ENCODE data around the gene EPHA4. TPM values are rescaled to one million over a fixed set of nuclear protein-coding genes. Genes with fewer than 3 reads are reported as not detected.
A peak's percentile ranks its signal among the peaks of the same experiment; 100 is the strongest.

Gene EPHA4
- polyA plus RNA-seq, 1 of the 3 experiments (the other 2 are of a cell fraction): 0.90 TPM

DNA sequence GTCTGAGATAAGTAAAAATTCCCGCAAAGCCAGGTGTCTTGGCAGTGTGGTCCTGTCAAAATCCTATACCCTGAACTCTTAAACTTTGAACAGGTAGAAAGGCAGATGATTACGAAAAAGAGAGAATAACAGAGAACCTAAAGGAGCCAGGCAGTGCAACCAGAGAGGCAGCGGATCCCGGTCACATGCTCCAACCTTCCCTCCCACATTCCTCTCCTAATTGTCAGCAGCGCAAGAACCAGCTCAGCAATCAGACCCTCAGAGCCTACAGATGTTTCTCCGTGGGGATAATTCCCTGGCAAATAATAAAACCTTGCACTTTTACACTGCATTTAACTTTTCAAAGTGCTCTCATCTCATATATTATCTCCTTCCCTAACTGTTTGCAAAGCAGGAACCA, 124.8 kb downstream of the EPHA4 start:
- POLR2A ChIA-PET: no interaction called here
- WGBS (ENCODE audit: low lambda C conversion rate): 39% methylated on average over 6 of the region's 6 CpGs

DNA sequence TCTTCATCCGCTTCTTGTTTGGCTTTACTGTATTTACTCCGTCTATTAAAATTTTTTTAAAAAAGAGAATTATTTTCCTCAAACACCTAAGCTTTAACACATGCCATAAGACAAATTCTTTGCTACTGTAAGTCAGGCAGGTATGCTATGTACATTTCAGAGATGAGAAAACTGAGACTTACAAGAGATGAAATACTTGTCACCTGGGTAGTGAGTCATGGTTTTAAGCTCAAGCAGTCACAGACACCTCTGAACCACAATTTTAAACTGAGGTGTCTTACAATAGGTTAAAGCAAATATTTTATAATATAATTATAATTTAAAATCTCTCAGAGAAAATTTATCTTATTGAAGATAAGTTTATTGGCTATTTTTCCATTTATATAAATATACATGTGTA, 126.0 kb downstream of the EPHA4 start:
- H3K9ac ChIP-seq: no peak overlapping the region
- no peaks in the 10 kb centered on the region for H3K9me2 ChIP-seq
- no peaks in the 10 kb centered on the region for H3K27me3 ChIP-seq (ENCODE audit: insufficient read depth)
- H3F3A ChIP-seq (replicated peaks; ENCODE audit: insufficient read depth): peaks cover 5% of the 10 kb centered on the region
- 56% methylated on average over 2 of the region's 2 CpGs for WGBS (ENCODE audit: low lambda C conversion rate)
- H3K4me3 ChIP-seq (ENCODE audit: low read depth in 2 of 2, low read length in 1 of 2): no peak overlapping the region
- no peaks in the 10 kb centered on the region for H3K79me2 ChIP-seq (ENCODE audit: insufficient read depth)
- no peaks in the 10 kb centered on the region for H3K4me1 ChIP-seq (ENCODE audit: control insufficient read depth in 1 of 2, insufficient read depth in 2 of 2, low read depth in 1 of 2, low read length in 1 of 2)
- no peak overlapping the region for H3K4me2 ChIP-seq
- CTCF ChIA-PET: no interaction called here
- H2AFZ ChIP-seq (ENCODE audit: low read depth): no peak overlapping the region
- POLR2A ChIA-PET: no interaction called here
- no peak overlapping the region for H3K27ac ChIP-seq (ENCODE audit: low read depth in 2 of 2, low read length in 1 of 2)
- H4K20me1 ChIP-seq (ENCODE audit: insufficient read depth): no peaks in the 10 kb centered on the region
- H3K36me3 ChIP-seq (replicated peaks in 1 of 2; ENCODE audit: control insufficient read depth in 1 of 2, insufficient read depth in 2 of 2, low read length in 1 of 2): no peaks in the 10 kb centered on the region
- H3K9me3 ChIP-seq: no peaks in the 10 kb centered on the region
- DNase-seq: no peak
- TF ChIP-seq TCF12 (IDR thresholded peaks at IDR 0.05): no peak
- no peak for TF ChIP-seq EP300 (IDR thresholded peaks at IDR 0.05; ENCODE audit: borderline replicate concordance in 1 of 2, low read depth in 1 of 2, low read length in 1 of 2)
- no peak for TF ChIP-seq ZBTB33 (IDR thresholded peaks at IDR 0.05; ENCODE audit: borderline replicate concordance, low read depth)
- TF ChIP-seq CTCF (IDR thresholded peaks at IDR 0.05): no peak
- TF ChIP-seq TAF1 (IDR thresholded peaks at IDR 0.05; ENCODE audit: borderline replicate concordance, low read depth, low read length): no peak
- TF ChIP-seq CHD2 (IDR thresholded peaks at IDR 0.05; ENCODE audit: low read length, partially characterized antibody): no peak
- no peak for TF ChIP-seq ELF1 (IDR thresholded peaks at IDR 0.05)
- TF ChIP-seq TEAD4 (IDR thresholded peaks at IDR 0.05; ENCODE audit: borderline replicate concordance, insufficient read depth): no peak
- TF ChIP-seq MXI1 (IDR thresholded peaks at IDR 0.05; ENCODE audit: low read depth, low read length): no peak
- no peak for TF ChIP-seq NRF1 (IDR thresholded peaks at IDR 0.05; ENCODE audit: low read depth, low read length)

More for the DNA sequence above, 124.8 kb downstream of the EPHA4 start:
- Histone ChIP-seq H3K4me3 (ENCODE audit: low read depth in 2 of 2, low read length in 1 of 2) (no peak overlapping the region), H3K27me3 (ENCODE audit: insufficient read depth) (no peaks in the 10 kb centered on the region), H3K4me1 (ENCODE audit: control insufficient read depth in 1 of 2, insufficient read depth in 2 of 2, low read depth in 1 of 2, low read length in 1 of 2) (no peaks in the 10 kb centered on the region), H3F3A (replicated peaks; ENCODE audit: insufficient read depth) (peaks cover 5% of the 10 kb centered on the region), H3K4me2 (no peak overlapping the region), H3K9me2 (no peaks in the 10 kb centered on the region), H3K9me3 (no peaks in the 10 kb centered on the region), H3K9ac (no peak overlapping the region), H3K27ac (ENCODE audit: low read depth in 2 of 2, low read length in 1 of 2) (no peak overlapping the region), H2AFZ (ENCODE audit: low read depth) (0 out of 2 replicates have a peak overlapping the region, but pooled peaks have one; percentile 8), H4K20me1 (ENCODE audit: insufficient read depth) (no peaks in the 10 kb centered on the region), H3K36me3 (replicated peaks in 1 of 2; ENCODE audit: control insufficient read depth in 1 of 2, insufficient read depth in 2 of 2, low read length in 1 of 2) (no peaks in the 10 kb centered on the region), H3K79me2 (ENCODE audit: insufficient read depth) (no peaks in the 10 kb centered on the region)
- TF ChIP-seq FOXJ3 (CRISPR knock-in tag; IDR thresholded peaks at IDR 0.05): no peak
- no peak for TF ChIP-seq EZH2phosphoT487 (IDR thresholded peaks at IDR 0.05; ENCODE audit: borderline replicate concordance, low read depth)
- TF ChIP-seq USF1 (IDR thresholded peaks at IDR 0.05; ENCODE audit: borderline replicate concordance, low read depth): no peak
- TF ChIP-seq RAD21 (IDR thresholded peaks at IDR 0.05; ENCODE audit: low read length): no peak
- TF ChIP-seq EP300 (IDR thresholded peaks at IDR 0.05; ENCODE audit: borderline replicate concordance in 1 of 2, low read depth in 1 of 2, low read length in 1 of 2): no peak
- TF ChIP-seq MAX (IDR thresholded peaks at IDR 0.05; ENCODE audit: low read depth): no peak
- TF ChIP-seq ZBTB33 (IDR thresholded peaks at IDR 0.05; ENCODE audit: borderline replicate concordance, low read depth): no peak
- TF ChIP-seq MEF2A (IDR thresholded peaks at IDR 0.05; ENCODE audit: borderline replicate concordance, low read depth): no peak
- TF ChIP-seq ELF1 (IDR thresholded peaks at IDR 0.05): no peak
- no peak for TF ChIP-seq SIN3A (IDR thresholded peaks at IDR 0.05; ENCODE audit: borderline replicate concordance, low read depth, low read length)
- TF ChIP-seq GABPA (IDR thresholded peaks at IDR 0.05; ENCODE audit: low read depth): no peak
- no peak for TF ChIP-seq MXI1 (IDR thresholded peaks at IDR 0.05; ENCODE audit: low read depth, low read length)
- TF ChIP-seq FOXM1 (IDR thresholded peaks at IDR 0.05; ENCODE audit: low read depth): no peak
- no peak for TF ChIP-seq TCF12 (IDR thresholded peaks at IDR 0.05)
- CTCF ChIA-PET: interaction anchor here (1.0 to 1.1 kb wide), 2 partner anchors 17 to 126 kb away, joined by 3 read pairs; no protein-coding TSS in a partner anchor
- no peak for DNase-seq
